A673 (cell line): ENCODE measurements around the gene DTWD2. TPM values are rescaled to one million over a fixed set of nuclear protein-coding genes. Genes with fewer than 3 reads are reported as not detected.

Source experiments
- BruUV-seq: library from RNA; stranded (reverse); fragments of 400-500 nt; replicated peaks from 2 replicates; lab custom pipeline; 2021; lab: Mats Ljungman, UMichigan
- CTCF ChIA-PET: fragments of 300-600 bp; sonication (Branson Sonifier 250); formaldehyde crosslinking; loops from one replicate; lab custom pipeline; 2022; ENCODE audit warnings: antibody characterized with exemption; lab: Charles Lee
- POLR2A ChIA-PET: fragments of 300-600 bp; sonication (Branson Sonifier 250); formaldehyde crosslinking; loops from one replicate; lab custom pipeline; 2022; ENCODE audit warnings: antibody characterized with exemption; ENCODE audit not compliant: low non-redundant PET; lab: Charles Lee
- DNase-seq: peaks from one replicate; pipeline ENCODE4 v3.0.0-alpha.2; 2015; ENCODE audit warnings: low spot score
- H3K27ac ChIP-seq: fragments of 200-600 bp; sonication (generic); 2 replicates; pipeline ENCODE4 v1.5.1; 2016; ENCODE audit warnings: mixed run types, low read depth, mild to moderate bottlenecking, mixed read lengths, antibody characterized with exemption, low read length; ENCODE audit not compliant: poor library complexity, severe bottlenecking
- H3K27me3 ChIP-seq: fragments of 200-600 bp; sonication (generic); replicated peaks from 2 replicates; pipeline ENCODE4 v1.6.1; 2017; ENCODE audit warnings: mixed run types, low read depth, mild to moderate bottlenecking, mixed read lengths, antibody characterized with exemption, low read length; ENCODE audit not compliant: insufficient read depth, poor library complexity
- H3K36me3 ChIP-seq: fragments of 200-600 bp; sonication (generic); 2 replicates; pipeline ENCODE4 v1.6.1; 2016; ENCODE audit warnings: mixed run types, mild to moderate bottlenecking, mixed read lengths, antibody characterized with exemption, low read length; ENCODE audit not compliant: insufficient read depth, poor library complexity, severe bottlenecking
- H3K4me1 ChIP-seq: fragments of 200-600 bp; sonication (generic); 2 replicates; pipeline ENCODE4 v1.6.1; 2017; ENCODE audit warnings: mixed run types, mild to moderate bottlenecking, mixed read lengths, antibody characterized with exemption, low read length; ENCODE audit not compliant: insufficient read depth, poor library complexity, severe bottlenecking
- H3K4me3 ChIP-seq: fragments of 200-600 bp; sonication (generic); 2 replicates; pipeline ENCODE4 v1.5.1; 2016; ENCODE audit warnings: low read depth, mixed run types, mild to moderate bottlenecking, mixed read lengths, low read length; ENCODE audit not compliant: poor library complexity, severe bottlenecking
- H3K9me3 ChIP-seq: fragments of 200-600 bp; sonication (generic); 2 replicates; pipeline ENCODE4 v1.6.1; 2016; ENCODE audit warnings: mixed run types, low read depth, mild to moderate bottlenecking, mixed read lengths, antibody characterized with exemption, low read length; ENCODE audit not compliant: poor library complexity, severe bottlenecking
- EZH2 ChIP-seq: fragments of 200-600 bp; sonication (generic); IDR thresholded peaks from 2 replicates; pipeline ENCODE4 v1.6.1; 2017; ENCODE audit warnings: borderline replicate concordance, low read depth, mild to moderate bottlenecking, mixed read lengths, antibody characterized with exemption, low read length; ENCODE audit not compliant: poor library complexity, severe bottlenecking
- intact Hi-C: fragments of 100-400 bp; cut with micrococcal nuclease; formaldehyde crosslinking; loops from one replicate; pipeline ENCODE4 v1.10.0; 2022; ENCODE audit not compliant: unreplicated experiment
- total RNA-seq: library from RNA; stranded (reverse); gene quantifications from 2 replicates; pipeline ENCODE4 v1.2.3, GENCODE V29; 2021
- TF ChIP-seq, protein P1 (sequence below): fragments of 300-800, 200-600 bp; sonication (generic); conservative IDR thresholded peaks from 2 replicates; pipeline ENCODE4 v1.5.1; 2017; ENCODE audit warnings: low read depth, mild to moderate bottlenecking, antibody characterized with exemption, low read length, moderate library complexity, mixed read lengths

The DTWD2 gene
- total RNA-seq, 1 experiment from 2014 or later: 12.1 TPM

DNA sequence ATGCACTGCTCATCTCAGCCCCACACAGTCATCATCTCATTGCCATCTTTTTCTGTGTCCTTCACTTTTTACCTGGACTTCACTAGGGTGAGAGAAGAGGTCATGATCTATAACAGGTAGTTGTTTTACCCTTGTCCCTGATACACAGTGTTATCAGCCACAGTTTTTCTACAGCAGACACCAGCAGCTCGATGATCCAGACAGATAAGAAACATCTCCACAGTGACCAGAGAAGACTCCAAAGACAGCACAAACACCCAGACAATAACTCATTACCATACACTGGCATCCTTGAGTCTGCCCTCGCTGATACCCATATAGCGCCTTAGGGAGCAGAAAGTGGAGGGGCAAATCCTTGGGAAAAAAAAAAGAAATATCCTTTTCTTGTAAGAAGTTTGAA lies 194.1 kb downstream of the DTWD2 start:
- ChIA-PET CTCF (no interaction called here), POLR2A (no interaction called here)
- Histone ChIP-seq H3K27me3 (no peaks in the 10 kb centered on the region), H3K9me3 (no peaks in the 10 kb centered on the region), H3K4me1 (no peaks in the 10 kb centered on the region), H3K27ac (no peak overlapping the region), H3K36me3 (no peaks in the 10 kb centered on the region), H3K4me3 (no peak overlapping the region)
- DNase-seq: no peak
- no TSS peak for BruUV-seq
- intact Hi-C loops: loop anchor here (5.0 kb wide), 3 partner anchors 163 to 1717 kb away; no protein-coding TSS in a partner anchor
- no peak for TF ChIP-seq EZH2
- TF ChIP-seq, protein P1, sequence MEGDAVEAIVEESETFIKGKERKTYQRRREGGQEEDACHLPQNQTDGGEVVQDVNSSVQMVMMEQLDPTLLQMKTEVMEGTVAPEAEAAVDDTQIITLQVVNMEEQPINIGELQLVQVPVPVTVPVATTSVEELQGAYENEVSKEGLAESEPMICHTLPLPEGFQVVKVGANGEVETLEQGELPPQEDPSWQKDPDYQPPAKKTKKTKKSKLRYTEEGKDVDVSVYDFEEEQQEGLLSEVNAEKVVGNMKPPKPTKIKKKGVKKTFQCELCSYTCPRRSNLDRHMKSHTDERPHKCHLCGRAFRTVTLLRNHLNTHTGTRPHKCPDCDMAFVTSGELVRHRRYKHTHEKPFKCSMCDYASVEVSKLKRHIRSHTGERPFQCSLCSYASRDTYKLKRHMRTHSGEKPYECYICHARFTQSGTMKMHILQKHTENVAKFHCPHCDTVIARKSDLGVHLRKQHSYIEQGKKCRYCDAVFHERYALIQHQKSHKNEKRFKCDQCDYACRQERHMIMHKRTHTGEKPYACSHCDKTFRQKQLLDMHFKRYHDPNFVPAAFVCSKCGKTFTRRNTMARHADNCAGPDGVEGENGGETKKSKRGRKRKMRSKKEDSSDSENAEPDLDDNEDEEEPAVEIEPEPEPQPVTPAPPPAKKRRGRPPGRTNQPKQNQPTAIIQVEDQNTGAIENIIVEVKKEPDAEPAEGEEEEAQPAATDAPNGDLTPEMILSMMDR: no peak

DNA sequence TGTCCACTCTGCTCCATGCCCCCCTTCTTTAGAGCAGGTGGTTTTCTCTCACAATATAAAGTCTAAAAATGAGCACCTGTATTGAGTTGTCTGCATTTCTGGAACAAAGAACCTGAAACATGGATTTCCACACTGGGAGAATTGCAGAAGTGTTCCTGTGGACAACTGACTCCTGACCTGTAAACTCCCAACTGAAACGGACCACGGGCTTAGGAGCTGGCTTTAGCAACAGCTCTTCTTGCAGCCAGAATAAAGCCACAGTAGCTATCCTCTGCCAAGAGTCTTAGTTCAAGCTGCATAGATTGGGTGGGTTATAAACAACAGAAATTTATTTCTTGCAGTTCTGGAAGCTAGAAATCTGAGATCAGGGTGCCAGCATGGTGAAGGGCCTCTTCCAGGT lies 194.7 kb downstream of the DTWD2 start:
- ChIA-PET CTCF (no interaction called here), POLR2A (no interaction called here)
- no peaks in the 10 kb centered on the region for H3K9me3 ChIP-seq
- DNase-seq: no peak
- TF ChIP-seq EZH2: no peak
- TF ChIP-seq, protein P1: no peak
- H3K36me3 ChIP-seq: no peaks in the 10 kb centered on the region
- no TSS peak for BruUV-seq
- H3K27me3 ChIP-seq: no peaks in the 10 kb centered on the region
- no peak overlapping the region for H3K27ac ChIP-seq
- H3K4me3 ChIP-seq: no peak overlapping the region
- no peaks in the 10 kb centered on the region for H3K4me1 ChIP-seq
- intact Hi-C loops: loop anchor here (5.0 kb wide), 3 partner anchors 164 to 1716 kb away; no protein-coding TSS in a partner anchor

DNA sequence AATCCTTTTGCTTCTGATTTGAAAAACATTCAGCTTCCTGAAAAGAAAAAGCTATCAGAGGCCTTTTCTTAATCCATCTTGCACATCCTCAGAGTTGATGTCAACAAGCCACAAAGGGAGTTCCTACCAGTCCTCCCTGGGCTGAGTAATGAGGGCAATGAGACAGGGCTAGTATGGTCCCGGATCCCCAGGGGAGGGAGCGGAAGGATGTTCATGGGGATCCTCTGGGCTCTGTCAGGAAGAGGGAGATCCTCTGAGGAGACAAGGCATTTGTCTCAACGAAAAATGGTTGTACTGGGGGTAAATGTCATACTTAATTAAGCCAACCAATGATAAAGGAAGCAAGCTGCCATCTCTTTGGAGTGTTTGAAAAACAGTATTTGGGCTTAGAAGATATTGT lies 195.3 kb downstream of the DTWD2 start:
- no peaks in the 10 kb centered on the region for H3K9me3 ChIP-seq
- no peaks in the 10 kb centered on the region for H3K36me3 ChIP-seq
- H3K27me3 ChIP-seq: no peaks in the 10 kb centered on the region
- no peaks in the 10 kb centered on the region for H3K4me1 ChIP-seq
- DNase-seq: no peak
- intact Hi-C loops: loop anchor here (5.0 kb wide), 3 partner anchors 164 to 1716 kb away; no protein-coding TSS in a partner anchor
- ChIA-PET POLR2A (no interaction called here), CTCF (no interaction called here)
- BruUV-seq: no TSS peak
- no peak overlapping the region for H3K27ac ChIP-seq
- no peak overlapping the region for H3K4me3 ChIP-seq
- TF ChIP-seq EZH2: no peak
